ENCODE measurements around the gene RHBDL3.

The RHBDL3 gene

GRCh38 chr17:32303781-32304288, 38.2 kb downstream of the RHBDL3 start:
- no peak overlapping the region for H3K4me2 ChIP-seq (ENCODE audit: low read length)
- no peak overlapping the region for H3K4me3 ChIP-seq (ENCODE audit: low read depth, low read length)
- H3K4me1 ChIP-seq: no peaks in the 10 kb centered on the region
- no peaks in the 10 kb centered on the region for H3K27me3 ChIP-seq (ENCODE audit: control insufficient read depth, insufficient read depth, low read length)
- H3K9me3 ChIP-seq (ENCODE audit: control insufficient read depth, low read length): no peaks in the 10 kb centered on the region
- no peaks in the 10 kb centered on the region for H3K79me2 ChIP-seq
- no peak overlapping the region for H3K27ac ChIP-seq
- no peak overlapping the region for H2AFZ ChIP-seq
- no peaks in the 10 kb centered on the region for H3K36me3 ChIP-seq (ENCODE audit: control insufficient read depth, insufficient read depth, low read length)
- no peak for TF ChIP-seq CTCF (IDR thresholded peaks at IDR 0.05)
- no peak overlapping the region for H3K9ac ChIP-seq

- H3K9me3 ChIP-seq (ENCODE audit: control insufficient read depth, low read length): no peaks in the 10 kb centered on the region
- H3K36me3 ChIP-seq (ENCODE audit: control insufficient read depth, insufficient read depth, low read length): no peaks in the 10 kb centered on the region
- H3K79me2 ChIP-seq: no peaks in the 10 kb centered on the region
- no peaks in the 10 kb centered on the region for H3K27me3 ChIP-seq (ENCODE audit: control insufficient read depth, insufficient read depth, low read length)
- H3K4me1 ChIP-seq: no peaks in the 10 kb centered on the region
- H2AFZ ChIP-seq: no peak overlapping the region
- no peak overlapping the region for H3K4me2 ChIP-seq (ENCODE audit: low read length)
- no peak overlapping the region for H3K9ac ChIP-seq
- no peak overlapping the region for H3K4me3 ChIP-seq (ENCODE audit: low read depth, low read length)
- no peak for TF ChIP-seq CTCF (IDR thresholded peaks at IDR 0.05)
- no peak overlapping the region for H3K27ac ChIP-seq
These were observed 39.4 kb downstream of the RHBDL3 start for GRCh38 chr17:32305049-32305448.

GRCh38 chr17:32307658-32308057, 42.0 kb downstream of the RHBDL3 start:
- H3K9ac ChIP-seq: no peak overlapping the region
- no peak overlapping the region for H2AFZ ChIP-seq
- H3K4me3 ChIP-seq (ENCODE audit: low read depth, low read length): no peak overlapping the region

DNA sequence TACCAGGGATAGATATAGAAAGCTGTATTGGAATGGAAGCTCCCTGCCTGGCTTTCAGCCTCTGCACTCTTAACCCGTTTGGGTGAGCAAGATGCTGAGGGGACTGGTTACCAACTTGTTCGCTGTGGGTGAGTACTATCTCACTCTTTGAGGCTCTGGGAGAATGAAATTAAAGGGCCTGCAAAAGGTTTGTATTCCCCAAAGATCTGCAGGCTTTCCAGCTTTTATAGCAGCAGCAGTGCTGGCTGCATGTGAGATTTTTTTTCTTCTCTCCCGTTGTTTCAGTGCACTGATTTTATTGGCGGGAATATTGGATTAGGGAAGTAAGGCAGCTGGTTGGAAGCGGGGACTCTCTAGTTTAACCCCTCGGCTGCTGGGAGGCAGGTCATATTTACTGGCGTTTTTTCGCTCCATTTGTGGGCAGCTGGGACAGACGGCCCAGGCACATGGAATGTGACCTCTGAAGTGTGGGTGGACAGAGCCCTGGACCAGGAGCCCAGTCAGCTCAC, 45.5 kb downstream of the RHBDL3 start:
- H3K36me3 ChIP-seq (ENCODE audit: control insufficient read depth, insufficient read depth, low read length): no peaks in the 10 kb centered on the region
- TF ChIP-seq CTCF (IDR thresholded peaks at IDR 0.05): no peak
- H3K4me1 ChIP-seq: no peaks in the 10 kb centered on the region
- H3K27me3 ChIP-seq (ENCODE audit: control insufficient read depth, insufficient read depth, low read length): no peaks in the 10 kb centered on the region
- H3K9me3 ChIP-seq (ENCODE audit: control insufficient read depth, low read length): no peaks in the 10 kb centered on the region
- no peak overlapping the region for H2AFZ ChIP-seq
- no peak overlapping the region for H3K27ac ChIP-seq
- H3K79me2 ChIP-seq: no peaks in the 10 kb centered on the region
- no peak overlapping the region for H3K4me2 ChIP-seq (ENCODE audit: low read length)
- no peak overlapping the region for H3K9ac ChIP-seq
- no peak overlapping the region for H3K4me3 ChIP-seq (ENCODE audit: low read depth, low read length)

More at GRCh38 chr17:32307658-32308057, 42.0 kb downstream of the RHBDL3 start:
- no peak for TF ChIP-seq CTCF (IDR thresholded peaks at IDR 0.05)
- H3K27me3 ChIP-seq (ENCODE audit: control insufficient read depth, insufficient read depth, low read length): no peaks in the 10 kb centered on the region
- no peak overlapping the region for H3K4me2 ChIP-seq (ENCODE audit: low read length)
- H3K36me3 ChIP-seq (ENCODE audit: control insufficient read depth, insufficient read depth, low read length): no peaks in the 10 kb centered on the region
- no peaks in the 10 kb centered on the region for H3K9me3 ChIP-seq (ENCODE audit: control insufficient read depth, low read length)
- H3K79me2 ChIP-seq: no peaks in the 10 kb centered on the region
- no peak overlapping the region for H3K27ac ChIP-seq
- H3K4me1 ChIP-seq: no peaks in the 10 kb centered on the region

- H2AFZ ChIP-seq: no peak overlapping the region
- no peaks in the 10 kb centered on the region for H3K79me2 ChIP-seq
- no peaks in the 10 kb centered on the region for H3K4me1 ChIP-seq
- H3K9me3 ChIP-seq (ENCODE audit: control insufficient read depth, low read length): no peaks in the 10 kb centered on the region
- no peaks in the 10 kb centered on the region for H3K27me3 ChIP-seq (ENCODE audit: control insufficient read depth, insufficient read depth, low read length)
- no peak for TF ChIP-seq CTCF (IDR thresholded peaks at IDR 0.05)
- no peak overlapping the region for H3K4me3 ChIP-seq (ENCODE audit: low read depth, low read length)
- H3K36me3 ChIP-seq (ENCODE audit: control insufficient read depth, insufficient read depth, low read length): no peaks in the 10 kb centered on the region
- no peak overlapping the region for H3K4me2 ChIP-seq (ENCODE audit: low read length)
- H3K9ac ChIP-seq: no peak overlapping the region
- H3K27ac ChIP-seq: no peak overlapping the region
These were observed 49.0 kb downstream of the RHBDL3 start for GRCh38 chr17:32314636-32315035.

Measured in parathyroid adenoma (tissue), 2 donors.